HL-60 (cell line): Measurements from ENCODE around the gene ARHGAP10.

Experiments used
- CTCF ChIP-seq: IDR thresholded peaks from one replicate; pipeline ENCODE4 v1.5.1; 2011; ENCODE audit warnings: low read length, control low read depth, inconsistent platforms; ENCODE audit not compliant: insufficient read depth
- POLR2AphosphoS5 ChIP-seq: IDR thresholded peaks from 2 replicates; pipeline ENCODE4 v1.6.1; 2012; ENCODE audit warnings: low read depth
- REST ChIP-seq: IDR thresholded peaks from 2 replicates; pipeline ENCODE4 v1.6.1; 2012; ENCODE audit warnings: low read depth; ENCODE audit not compliant: insufficient replicate concordance

GRCh38 chr4:148064451-148064850, 332.6 kb downstream of the ARHGAP10 start:
- TF ChIP-seq CTCF (no peak), POLR2AphosphoS5 (no peak), REST (no peak)
